HepG2 (cell line): Measurements from ENCODE around the gene SLC4A2. TPM values are rescaled to one million over a fixed set of nuclear protein-coding genes. Genes with fewer than 3 reads are reported as not detected.

Experiments used
- ATAC-seq: fragments of 200-7000 bp; cut with Tn5 transposase; 3 replicates; pipeline ENCODE4 v1.9.1; 2020; ENCODE audit warnings: mild to moderate bottlenecking, moderate library complexity
- BruUV-seq: library from RNA; stranded (reverse); fragments of 400-500 nt; replicated peaks from 2 replicates; lab custom pipeline; 2021; lab: Mats Ljungman, UMichigan
- CTCF ChIA-PET: fragments of 300-600 bp; formaldehyde crosslinking; extraction: SDS; loops from one replicate; lab custom pipeline; 2021; ENCODE audit warnings: low total read pairs, inconsistent platforms, low intra/inter-chr PET ratio; lab: Yijun Ruan, JAX
- POLR2A ChIA-PET: fragments of 350-600 bp; sonication (Branson Sonifier 250); formaldehyde crosslinking; loops from one replicate; lab custom pipeline; 2020; ENCODE audit warnings: antibody characterized with exemption, inconsistent platforms; lab: Yijun Ruan, JAX
- DNase-seq: peaks from one replicate; pipeline ENCODE4 v3.0.0-alpha.2; 2015; ENCODE audit warnings: low spot score
- FAIRE-seq: peaks from 3 replicates; lab custom pipeline; 2011; peaks lifted over from hg19 to GRCh38; lab: Jason Lieb, UNC
- H2AFZ ChIP-seq: one replicate; pipeline ENCODE4 v1.6.1; 2011; ENCODE audit warnings: low read length, inconsistent platforms
- H3K27ac ChIP-seq: fragments of 300-600 bp; 3 replicates; pipeline ENCODE4 v1.8.0; 2011; ENCODE audit warnings: mixed run types, mild to moderate bottlenecking, mixed read lengths, low read length, inconsistent platforms; ENCODE audit not compliant: insufficient read depth; ENCODE audit errors: extremely low read length
- H3K27me3 ChIP-seq, 2 experiments: fragments of 200-600 bp in 1 of 2; 2 replicates in 1 of 2; 3 replicates in 1 of 2; pipeline versions ENCODE4 v1.6.0 to v1.8.0; 2011; ENCODE audit warnings: low read length in 2 of 2, mild to moderate bottlenecking in 2 of 2, moderate library complexity in 2 of 2, inconsistent platforms in 1 of 2; ENCODE audit not compliant: insufficient read depth in 2 of 2, control insufficient read depth in 1 of 2
- H3K36me3 ChIP-seq, 2 experiments: fragments of 200-600 bp in 1 of 2; replicated peaks in 1 of 2; 2 replicates in 1 of 2; 3 replicates in 1 of 2; pipeline versions ENCODE4 v1.5.1 to v1.8.0; 2011; ENCODE audit warnings: low read length in 2 of 2, inconsistent platforms in 1 of 2; ENCODE audit not compliant: insufficient read depth in 2 of 2, control insufficient read depth in 1 of 2
- H3K4me1 ChIP-seq: 2 replicates; pipeline ENCODE4 v1.5.1; 2012; ENCODE audit warnings: low read length, inconsistent platforms; ENCODE audit not compliant: insufficient read depth
- H3K4me2 ChIP-seq: 2 replicates; pipeline ENCODE4 v1.6.0; 2011; ENCODE audit warnings: low read depth, low read length, inconsistent platforms
- H3K4me3 ChIP-seq, 3 experiments: fragments of 200-600 bp in 1 of 3; sonication (generic), shearing (Covaris generic) in 1 of 3; replicated peaks in 1 of 3; 2 replicates each; pipeline ENCODE4 v1.5.1; 2011 to 2016; ENCODE audit warnings: low read length in 3 of 3, inconsistent platforms in 2 of 3, low read depth in 2 of 3, mild to moderate bottlenecking in 2 of 3, control low read depth in 1 of 3, mixed read lengths in 1 of 3; ENCODE audit not compliant: insufficient read depth in 1 of 3
- H3K79me2 ChIP-seq: one replicate; pipeline ENCODE4 v1.6.1; 2011; ENCODE audit warnings: low read length, inconsistent platforms; ENCODE audit not compliant: insufficient read depth
- H3K9ac ChIP-seq: 2 replicates; pipeline ENCODE4 v1.6.0; 2011; ENCODE audit warnings: mild to moderate bottlenecking, low read depth, low read length, inconsistent platforms; ENCODE audit not compliant: insufficient read depth
- H3K9me3 ChIP-seq: 2 replicates; pipeline ENCODE4 v1.5.1; 2012; ENCODE audit warnings: mild to moderate bottlenecking, low read length
- H4K20me1 ChIP-seq: 2 replicates; pipeline ENCODE4 v1.6.0; 2011; ENCODE audit warnings: inconsistent platforms, mild to moderate bottlenecking, low read length, moderate library complexity; ENCODE audit not compliant: insufficient read depth
- CCAR2 ChIP-seq: fragments of 200-400 bp; formaldehyde crosslinking; optimal IDR thresholded peaks from 2 replicates; pipeline ENCODE3; 2018; ENCODE audit warnings: low read depth, mild to moderate bottlenecking, low read length, moderate library complexity
- DR1 ChIP-seq: sonication (generic); formaldehyde crosslinking; IDR thresholded peaks from 2 replicates; pipeline ENCODE4 v1.8.0; 2021; ENCODE audit warnings: mild to moderate bottlenecking, missing genetic modification reagents, inconsistent platforms
- MAFF ChIP-seq: IDR thresholded peaks from 2 replicates; pipeline ENCODE4 v1.6.1; 2011; ENCODE audit warnings: low read depth, low read length, improper control_type of control experiment
- MAFG ChIP-seq: sonication (generic); formaldehyde crosslinking; IDR thresholded peaks from 2 replicates; pipeline ENCODE4 v1.5.1; 2020; ENCODE audit warnings: mild to moderate bottlenecking, missing genetic modification reagents
- MIXL1 ChIP-seq: IDR thresholded peaks from 2 replicates; pipeline ENCODE4 v1.6.1; 2016
- NAIF1 ChIP-seq: sonication (generic); formaldehyde crosslinking; IDR thresholded peaks from 2 replicates; pipeline ENCODE4 v1.5.0; 2020; ENCODE audit warnings: mild to moderate bottlenecking, missing genetic modification reagents, borderline replicate concordance
- NPAS2 ChIP-seq: sonication (generic); formaldehyde crosslinking; IDR thresholded peaks from 2 replicates; pipeline ENCODE4 v1.8.0; 2022; ENCODE audit warnings: mild to moderate bottlenecking, missing genetic modification reagents, borderline replicate concordance
- RBM22 ChIP-seq: fragments of 200-400 bp; formaldehyde crosslinking; optimal IDR thresholded peaks from 2 replicates; pipeline ENCODE3; 2017; ENCODE audit warnings: mild to moderate bottlenecking, low read length, moderate library complexity
- SMAD1 ChIP-seq: sonication (generic); formaldehyde crosslinking; IDR thresholded peaks from 2 replicates; pipeline ENCODE4 v1.4.0; 2020; ENCODE audit warnings: missing genetic modification reagents, low read depth, mild to moderate bottlenecking, borderline replicate concordance
- SP1 ChIP-seq, 2 experiments: fragments of 450-650 bp in 1 of 2; sonication (generic) in 1 of 2; formaldehyde crosslinking in 1 of 2; IDR thresholded peaks; 2 replicates each; pipeline versions ENCODE4 v1.4.0 to v1.6.1; 2016 to 2020; ENCODE audit warnings: missing genetic modification reagents in 1 of 2
- ZFP36L1 ChIP-seq: sonication (generic); formaldehyde crosslinking; IDR thresholded peaks from 2 replicates; pipeline ENCODE4 v1.8.0; 2022; ENCODE audit warnings: mild to moderate bottlenecking, missing genetic modification reagents, moderate library complexity
- ZFX ChIP-seq: sonication (generic); formaldehyde crosslinking; IDR thresholded peaks from 2 replicates; pipeline ENCODE4 v1.4.0; 2020; ENCODE audit warnings: mild to moderate bottlenecking, low read depth, missing genetic modification reagents, moderate library complexity
- ZFY ChIP-seq: sonication (generic); formaldehyde crosslinking; IDR thresholded peaks from 2 replicates; pipeline ENCODE4 v1.4.0; 2020; ENCODE audit warnings: missing genetic modification reagents
- ZNF674 ChIP-seq: sonication (generic); formaldehyde crosslinking; IDR thresholded peaks from 2 replicates; pipeline ENCODE4 v1.5.0; 2020; ENCODE audit warnings: low read depth, mild to moderate bottlenecking, missing genetic modification reagents
- ZNF678 ChIP-seq: sonication (generic); formaldehyde crosslinking; IDR thresholded peaks from 2 replicates; pipeline ENCODE4 v1.4.0; 2020; ENCODE audit warnings: mild to moderate bottlenecking, missing genetic modification reagents
- ZNF790 ChIP-seq: sonication (generic); formaldehyde crosslinking; IDR thresholded peaks from 2 replicates; pipeline ENCODE4 v1.8.0; 2022; ENCODE audit warnings: missing genetic modification reagents, mild to moderate bottlenecking, borderline replicate concordance
- ZNF891 ChIP-seq: sonication (generic); formaldehyde crosslinking; IDR thresholded peaks from 2 replicates; pipeline ENCODE4 v1.5.0; 2020; ENCODE audit warnings: mild to moderate bottlenecking, missing genetic modification reagents
- WGBS: methylation state at CpG from one replicate; pipeline ENCODE4 v1.1.6; 2017; ENCODE audit warnings: low lambda C conversion rate; 5-methylcytosine and 5-hydroxymethylcytosine counted together
- in situ Hi-C: cut with HindIII; loops from 2 replicates; pipeline ENCODE4 v1.10.0; 2017; ENCODE audit warnings: low pct_unique_long_range_greater_than_20kb; ENCODE audit not compliant: extremely low pct_ligation_motif_present
- intact Hi-C: fragments of 100-400 bp; cut with micrococcal nuclease; formaldehyde crosslinking; loops from one replicate; pipeline ENCODE4 v1.10.0; 2022; ENCODE audit not compliant: unreplicated experiment
- polyA plus RNA-seq, 8 experiments: library from polyadenylated mRNA; depleted of rRNA in 3 of 8; stranded (reverse) in 7 of 8; unstranded in 1 of 8; fragments of >200 nt; fragmentation: Illumina TruSeq in 4 of 8; extraction: Trizol in 4 of 8; gene quantifications; 2 replicates each; pipeline versions ENCODE4 v1.2.1 to v1.2.3, GENCODE V29; 2011 to 2016; ENCODE audit warnings: low read depth in 4 of 8, missing spikeins in 1 of 8, mixed read lengths in 1 of 8; ENCODE audit not compliant: insufficient read depth in 1 of 8
- total RNA-seq, 5 experiments: library from RNA; depleted of rRNA; stranded (reverse); fragments of >200 nt; fragmentation: Illumina TruSeq; extraction: Trizol; gene quantifications; 2 replicates each; pipeline ENCODE4 v1.2.3, GENCODE V29; 2016; ENCODE audit warnings: low read depth in 1 of 5
- TF ChIP-seq, protein P1 (sequence below): sonication (generic); formaldehyde crosslinking; IDR thresholded peaks from 2 replicates; pipeline ENCODE4 v1.4.0; 2020; ENCODE audit warnings: missing genetic modification reagents, mild to moderate bottlenecking, borderline replicate concordance

SLC4A2 gene
- total and polyA plus RNA-seq, 2 of the 13 experiments (the other 11 are each of a cell fraction or from before 2014, with no cell fraction given): 51.9 to 73.4 TPM

DNA sequence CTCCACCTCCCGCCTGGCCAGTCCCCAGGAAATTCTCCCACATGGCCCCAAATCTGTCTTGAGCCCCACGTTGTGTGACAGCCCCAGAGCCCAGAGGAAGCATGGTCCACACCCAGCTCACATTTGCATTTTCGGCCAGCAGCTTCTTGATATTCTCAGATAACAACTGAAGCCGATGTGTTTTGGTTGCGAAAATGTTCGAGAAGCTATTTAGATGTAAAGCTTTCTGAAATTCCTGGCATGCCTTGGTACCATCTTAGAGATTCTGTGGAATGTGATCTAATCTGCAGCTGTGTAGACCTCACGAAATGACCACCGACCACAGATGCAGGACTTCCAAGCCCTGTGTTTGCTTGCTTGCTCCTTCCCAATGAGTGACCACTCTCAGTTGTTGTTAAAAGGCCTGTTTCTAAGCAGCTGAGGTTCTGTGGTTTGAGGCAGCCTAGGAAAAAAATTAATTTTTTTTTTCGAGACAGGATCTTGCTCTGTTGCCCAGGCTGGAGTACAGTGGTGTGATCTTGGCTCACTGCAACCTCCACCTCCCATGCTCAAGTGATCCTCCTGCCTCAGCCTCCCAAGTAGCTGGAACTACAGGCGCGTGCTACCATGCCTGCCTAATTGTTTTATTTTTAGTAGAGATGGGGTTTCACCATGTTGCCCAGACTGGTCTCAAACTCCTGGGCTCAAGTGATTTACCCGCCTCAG is 8.8 kb downstream of the SLC4A2 start:
- CTCF ChIA-PET: no interaction called here
- H3K36me3 ChIP-seq: peaks cover 20 to 72% of the 10 kb centered on the region in 2 experiments; a peak in 4 of 5 replicates

DNA sequence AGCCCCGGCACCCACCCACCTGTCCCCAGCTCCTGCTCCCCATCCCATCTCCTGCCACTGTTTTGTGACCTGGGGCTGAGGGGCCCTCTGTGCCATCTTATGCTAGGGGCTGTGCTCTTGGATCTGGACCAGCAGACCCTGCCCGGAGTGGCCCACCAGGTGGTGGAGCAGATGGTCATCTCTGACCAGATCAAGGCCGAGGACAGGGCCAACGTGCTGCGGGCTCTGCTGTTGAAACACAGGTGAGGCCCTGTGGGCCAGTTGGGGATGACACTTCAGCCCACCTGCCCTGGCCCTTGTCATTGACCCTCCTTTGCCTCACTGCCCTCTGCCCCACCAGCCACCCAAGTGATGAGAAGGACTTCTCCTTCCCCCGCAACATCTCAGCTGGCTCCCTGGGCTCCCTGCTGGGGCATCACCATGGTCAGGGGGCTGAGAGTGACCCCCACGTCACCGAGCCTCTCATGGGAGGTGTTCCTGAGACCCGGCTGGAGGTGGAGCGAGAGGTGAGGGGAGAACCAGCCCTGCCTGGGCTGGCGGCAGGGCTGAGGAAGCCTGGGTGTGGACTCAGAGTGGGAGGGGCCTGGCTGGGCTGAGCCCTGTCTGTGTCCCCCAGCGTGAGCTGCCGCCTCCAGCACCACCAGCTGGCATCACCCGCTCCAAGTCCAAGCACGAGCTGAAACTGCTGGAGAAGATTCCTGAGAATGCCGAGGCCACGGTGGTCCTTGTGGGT is 10.6 kb downstream of the SLC4A2 start:
- Histone ChIP-seq H4K20me1 (no peaks in the 10 kb centered on the region), H3K4me2 (no peak overlapping the region), H3K27ac (no peak overlapping the region), H3K9me3 (no peaks in the 10 kb centered on the region), H3K4me1 (peaks cover 6% of the 10 kb centered on the region; the same call in 1 of the 2 replicates), H3K79me2 (no peaks in the 10 kb centered on the region), H3K36me3 (peaks cover 24 to 80% of the 10 kb centered on the region in 2 experiments), H2AFZ (no peak overlapping the region), H3K9ac (no peak overlapping the region), H3K27me3 (no peaks in the 10 kb centered on the region), H3K4me3 (no peak overlapping the region)
- WGBS: 98% methylated on average over 7 of the region's 17 CpGs
- DNase-seq: no peak
- no TSS peak for BruUV-seq
- in situ Hi-C loops (no loop called here), intact Hi-C loops (no loop called here)
- ATAC-seq: no peak
- ChIA-PET POLR2A (interaction anchor here (2.2 kb wide), 1 partner anchor 11 kb away, joined by 7 read pairs; the partner anchor contains the start of gene FASTK), CTCF (no interaction called here)
- FAIRE-seq: no peak
- TF ChIP-seq SMAD1 (no peak), ZNF891 (CRISPR knock-in tag) (no peak), NAIF1 (CRISPR knock-in tag) (no peak), MAFF (no peak), SP1 (IDR thresholded peaks at IDR 0.05) (no peak), SP1 (CRISPR knock-in tag; IDR thresholded peaks at IDR 0.05) (no peak), ZFX (CRISPR knock-in tag) (no peak), MAFG (CRISPR knock-in tag) (no peak), MIXL1 (CRISPR knock-in tag) (no peak), DR1 (no peak), ZNF678 (CRISPR knock-in tag) (no peak)
- TF ChIP-seq, protein P1, sequence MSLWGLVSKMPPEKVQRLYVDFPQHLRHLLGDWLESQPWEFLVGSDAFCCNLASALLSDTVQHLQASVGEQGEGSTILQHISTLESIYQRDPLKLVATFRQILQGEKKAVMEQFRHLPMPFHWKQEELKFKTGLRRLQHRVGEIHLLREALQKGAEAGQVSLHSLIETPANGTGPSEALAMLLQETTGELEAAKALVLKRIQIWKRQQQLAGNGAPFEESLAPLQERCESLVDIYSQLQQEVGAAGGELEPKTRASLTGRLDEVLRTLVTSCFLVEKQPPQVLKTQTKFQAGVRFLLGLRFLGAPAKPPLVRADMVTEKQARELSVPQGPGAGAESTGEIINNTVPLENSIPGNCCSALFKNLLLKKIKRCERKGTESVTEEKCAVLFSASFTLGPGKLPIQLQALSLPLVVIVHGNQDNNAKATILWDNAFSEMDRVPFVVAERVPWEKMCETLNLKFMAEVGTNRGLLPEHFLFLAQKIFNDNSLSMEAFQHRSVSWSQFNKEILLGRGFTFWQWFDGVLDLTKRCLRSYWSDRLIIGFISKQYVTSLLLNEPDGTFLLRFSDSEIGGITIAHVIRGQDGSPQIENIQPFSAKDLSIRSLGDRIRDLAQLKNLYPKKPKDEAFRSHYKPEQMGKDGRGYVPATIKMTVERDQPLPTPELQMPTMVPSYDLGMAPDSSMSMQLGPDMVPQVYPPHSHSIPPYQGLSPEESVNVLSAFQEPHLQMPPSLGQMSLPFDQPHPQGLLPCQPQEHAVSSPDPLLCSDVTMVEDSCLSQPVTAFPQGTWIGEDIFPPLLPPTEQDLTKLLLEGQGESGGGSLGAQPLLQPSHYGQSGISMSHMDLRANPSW (CRISPR knock-in tag): no peak

More for the DNA sequence above, 8.8 kb downstream of the SLC4A2 start:
- DNase-seq: no peak
- no peak for FAIRE-seq
- Histone ChIP-seq H3K4me2 (no peak overlapping the region), H3K27me3 (no peaks in the 10 kb centered on the region), H3K9me3 (no peaks in the 10 kb centered on the region), H3K9ac (no peak overlapping the region), H3K79me2 (peaks cover 2% of the 10 kb centered on the region), H3K4me1 (peaks cover 19% of the 10 kb centered on the region), H4K20me1 (peaks cover 4% of the 10 kb centered on the region; the same call in 1 of the 2 replicates), H3K4me3 (no peak overlapping the region), H2AFZ (no peak overlapping the region), H3K27ac (no peak overlapping the region)
- WGBS: 92% methylated on average over 11 of the region's 12 CpGs
- no TSS peak for BruUV-seq
- POLR2A ChIA-PET: interaction anchor here (1.4 to 1.8 kb wide), 2 partner anchors 8 to 13 kb away, joined by 5 to 6 read pairs; partner anchors contain the start of gene FASTK
- ATAC-seq: no peak
- intact Hi-C loops: no loop called here
- in situ Hi-C loops: no loop called here
- no peak for TF ChIP-seq CCAR2
- no peak for TF ChIP-seq RBM22
- TF ChIP-seq ZNF674 (CRISPR knock-in tag): no peak
- no peak for TF ChIP-seq NPAS2 (CRISPR knock-in tag)
- no peak for TF ChIP-seq ZNF790 (CRISPR knock-in tag)
- no peak for TF ChIP-seq ZFP36L1 (CRISPR knock-in tag)
- TF ChIP-seq ZFY: no peak
